Mucosa of rectum (tissue), 2 donors: Measurements from ENCODE around the gene MMP7.

ENCODE experiments used
- H3K27ac ChIP-seq, 2 donors: one replicate each; pipeline ENCODE4 v1.7.0; 2013; ENCODE audit warnings: inconsistent platforms in 2 of 2, low read depth in 2 of 2, low read length in 2 of 2
- H3K27me3 ChIP-seq, 2 donors: one replicate each; pipeline ENCODE4 v1.7.0; 2013; ENCODE audit warnings: low read length in 2 of 2; ENCODE audit not compliant: control insufficient read depth in 2 of 2, insufficient read depth in 2 of 2
- H3K36me3 ChIP-seq, 2 donors: one replicate each; pipeline ENCODE4 v1.7.0; 2013; ENCODE audit warnings: low read length in 2 of 2; ENCODE audit not compliant: control insufficient read depth in 2 of 2, insufficient read depth in 2 of 2
- H3K4me1 ChIP-seq, 2 donors: one replicate each; pipeline ENCODE4 v1.7.0; 2013; ENCODE audit warnings: low read length in 2 of 2, mild to moderate bottlenecking in 1 of 2; ENCODE audit not compliant: control insufficient read depth in 2 of 2, insufficient read depth in 2 of 2
- H3K4me3 ChIP-seq, 2 donors: one replicate each; pipeline ENCODE4 v1.7.0; 2013; ENCODE audit warnings: low read length in 2 of 2
- H3K9ac ChIP-seq, 2 donors: one replicate each; pipeline ENCODE4 v1.7.0; 2013; ENCODE audit warnings: low read length in 2 of 2, low read depth in 1 of 2, mild to moderate bottlenecking in 1 of 2
- H3K9me3 ChIP-seq, 2 donors: one replicate each; pipeline ENCODE4 v1.7.0; 2013; ENCODE audit warnings: low read length in 2 of 2; ENCODE audit not compliant: control insufficient read depth in 2 of 2
- donor health status: healthy.
- donor health status: Normal muscosa, but diverticular disease.

MMP7 gene, protein sequence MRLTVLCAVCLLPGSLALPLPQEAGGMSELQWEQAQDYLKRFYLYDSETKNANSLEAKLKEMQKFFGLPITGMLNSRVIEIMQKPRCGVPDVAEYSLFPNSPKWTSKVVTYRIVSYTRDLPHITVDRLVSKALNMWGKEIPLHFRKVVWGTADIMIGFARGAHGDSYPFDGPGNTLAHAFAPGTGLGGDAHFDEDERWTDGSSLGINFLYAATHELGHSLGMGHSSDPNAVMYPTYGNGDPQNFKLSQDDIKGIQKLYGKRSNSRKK

GRCh38 chr11:102530558-102530957, at the start of gene MMP7:
Gene MMP7 (minus strand): TSS chr11:102530747. CDS start chr11:102530700, 47 bp downstream.
- H3K4me3 ChIP-seq: no peak within 1 kb of the TSS
- no peak within 1 kb of the TSS for H3K9ac ChIP-seq
- no peaks in the 10 kb centered on the region for H3K9me3 ChIP-seq
- H3K36me3 ChIP-seq: no peaks in the 10 kb centered on the region
- H3K27me3 ChIP-seq: no peaks in the 10 kb centered on the region
- no peak within 1 kb of the TSS for H3K27ac ChIP-seq
- no peaks in the 10 kb centered on the region for H3K4me1 ChIP-seq

DNA sequence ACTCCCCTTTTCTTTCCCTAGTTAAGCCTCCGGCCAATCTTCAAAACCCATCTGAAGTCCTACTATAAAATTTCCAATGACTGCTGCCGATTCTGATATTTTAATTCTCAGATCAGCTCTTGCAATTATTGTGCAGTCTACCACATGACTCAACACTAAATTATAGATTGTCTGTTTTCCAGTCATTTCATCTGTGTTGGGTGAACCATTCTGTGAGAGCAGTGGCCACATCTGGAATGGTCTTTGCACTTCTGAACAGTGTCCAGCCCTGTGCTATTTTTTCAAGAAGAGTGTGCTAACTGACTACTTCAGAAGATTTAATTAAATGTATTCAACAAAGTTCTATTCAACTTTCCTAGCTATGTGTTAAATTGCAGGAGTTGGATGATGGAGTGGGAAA, 47.2 kb upstream of the MMP7 start:
- Histone ChIP-seq H3K9me3 (no peaks in the 10 kb centered on the region), H3K4me1 (peaks cover 0 to 3% of the 10 kb centered on the region in 2 donors), H3K36me3 (no peaks in the 10 kb centered on the region), H3K27ac (no peak overlapping the region), H3K9ac (no peak overlapping the region), H3K27me3 (no peaks in the 10 kb centered on the region), H3K4me3 (no peak overlapping the region)

DNA sequence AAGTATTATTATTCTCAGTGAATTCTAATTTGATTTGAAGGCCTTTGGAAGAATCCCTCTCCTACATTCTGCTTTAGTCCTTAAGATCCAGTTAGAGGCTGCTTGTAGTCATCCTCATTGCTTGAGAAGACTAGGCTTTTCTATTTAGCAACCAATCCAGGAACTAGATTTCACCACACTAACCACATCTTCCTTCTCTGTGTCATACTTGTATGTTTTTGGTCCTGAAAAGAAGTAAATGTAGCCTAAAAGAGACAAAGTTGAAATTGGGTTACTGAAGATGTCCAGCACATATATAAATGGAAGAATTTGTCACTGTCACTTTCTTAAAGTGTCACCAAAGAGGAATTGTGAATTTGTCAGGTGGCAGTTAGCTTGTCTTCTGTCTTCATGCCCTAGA, 46.6 kb upstream of the MMP7 start:
- H3K27me3 ChIP-seq: no peaks in the 10 kb centered on the region
- no peaks in the 10 kb centered on the region for H3K36me3 ChIP-seq
- H3K27ac ChIP-seq: no peak overlapping the region
- no peak overlapping the region for H3K4me3 ChIP-seq
- H3K9me3 ChIP-seq: no peaks in the 10 kb centered on the region
- no peak overlapping the region for H3K9ac ChIP-seq
- H3K4me1 ChIP-seq: peaks cover 0 to 3% of the 10 kb centered on the region in 2 donors

DNA sequence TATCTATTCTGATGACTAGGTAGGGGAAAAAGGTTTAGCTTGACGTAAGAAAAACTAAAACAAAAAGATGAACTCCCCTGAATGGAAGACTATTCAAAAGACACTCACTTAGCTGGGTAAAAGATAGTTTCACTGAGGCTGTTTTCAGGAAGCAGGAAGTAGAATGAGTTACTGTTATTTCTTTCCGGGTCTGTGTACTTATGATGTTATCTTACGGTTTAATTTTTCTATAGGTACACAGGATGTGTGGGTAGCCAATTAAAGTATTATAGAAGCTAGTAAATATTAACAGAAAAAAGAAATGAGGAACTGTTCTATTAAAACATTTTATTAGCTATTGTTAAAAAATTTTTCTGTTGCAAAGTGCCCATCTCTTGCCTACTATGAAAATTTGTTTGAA, 45.8 kb upstream of the MMP7 start:
- no peak overlapping the region for H3K27ac ChIP-seq
- H3K4me3 ChIP-seq: no peak overlapping the region
- peaks cover 0 to 3% of the 10 kb centered on the region in 2 donors for H3K4me1 ChIP-seq
- H3K36me3 ChIP-seq: no peaks in the 10 kb centered on the region
- H3K9ac ChIP-seq: no peak overlapping the region
- no peaks in the 10 kb centered on the region for H3K9me3 ChIP-seq
- H3K27me3 ChIP-seq: no peaks in the 10 kb centered on the region

DNA sequence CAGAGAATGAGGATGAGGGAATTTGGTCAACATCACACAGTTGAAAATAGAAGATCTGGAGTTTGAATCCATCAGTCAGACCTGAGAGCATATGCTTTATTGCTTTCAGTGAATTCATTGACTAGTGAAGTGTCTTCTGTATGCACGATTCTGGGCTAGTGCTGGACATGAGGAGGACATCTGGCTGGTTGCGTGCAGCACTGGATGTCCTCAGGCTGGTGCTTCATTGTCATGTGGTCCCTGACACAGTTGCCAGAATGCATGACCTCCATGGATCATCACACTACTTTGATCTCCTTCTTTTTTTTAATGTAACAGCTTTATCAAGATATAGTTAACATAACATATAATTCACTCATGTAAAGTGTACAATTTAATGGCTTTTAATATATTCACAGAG, 44.5 kb upstream of the MMP7 start:
- H3K4me1 ChIP-seq: peaks cover 0 to 3% of the 10 kb centered on the region in 2 donors
- H3K36me3 ChIP-seq: no peaks in the 10 kb centered on the region
- no peak overlapping the region for H3K9ac ChIP-seq
- no peak overlapping the region for H3K27ac ChIP-seq
- no peaks in the 10 kb centered on the region for H3K9me3 ChIP-seq
- H3K4me3 ChIP-seq: no peak overlapping the region
- no peaks in the 10 kb centered on the region for H3K27me3 ChIP-seq

DNA sequence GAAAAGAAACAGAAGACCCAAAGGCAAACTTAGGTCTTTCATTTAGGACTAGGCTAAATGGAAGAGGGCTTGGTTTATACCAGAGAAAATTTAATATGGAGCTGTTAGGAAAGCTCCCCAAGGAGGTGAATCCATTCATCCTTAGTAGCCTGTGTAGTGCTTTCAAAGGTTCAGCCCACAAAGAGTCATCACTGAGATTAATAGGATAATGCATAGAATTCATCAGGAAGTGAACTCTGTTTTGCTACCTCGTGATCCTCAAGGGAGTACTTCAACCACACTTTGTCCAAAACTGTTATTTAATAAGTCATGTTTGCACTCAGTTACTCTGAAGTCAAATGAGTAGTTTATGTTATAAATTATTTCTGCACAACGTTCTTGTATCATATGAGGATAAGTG, 43.3 kb upstream of the MMP7 start:
- Histone ChIP-seq H3K36me3 (no peaks in the 10 kb centered on the region), H3K4me3 (no peak overlapping the region), H3K27me3 (no peaks in the 10 kb centered on the region), H3K27ac (no peak overlapping the region), H3K9ac (no peak overlapping the region), H3K9me3 (no peaks in the 10 kb centered on the region), H3K4me1 (peaks cover 0 to 3% of the 10 kb centered on the region in 2 donors)

DNA sequence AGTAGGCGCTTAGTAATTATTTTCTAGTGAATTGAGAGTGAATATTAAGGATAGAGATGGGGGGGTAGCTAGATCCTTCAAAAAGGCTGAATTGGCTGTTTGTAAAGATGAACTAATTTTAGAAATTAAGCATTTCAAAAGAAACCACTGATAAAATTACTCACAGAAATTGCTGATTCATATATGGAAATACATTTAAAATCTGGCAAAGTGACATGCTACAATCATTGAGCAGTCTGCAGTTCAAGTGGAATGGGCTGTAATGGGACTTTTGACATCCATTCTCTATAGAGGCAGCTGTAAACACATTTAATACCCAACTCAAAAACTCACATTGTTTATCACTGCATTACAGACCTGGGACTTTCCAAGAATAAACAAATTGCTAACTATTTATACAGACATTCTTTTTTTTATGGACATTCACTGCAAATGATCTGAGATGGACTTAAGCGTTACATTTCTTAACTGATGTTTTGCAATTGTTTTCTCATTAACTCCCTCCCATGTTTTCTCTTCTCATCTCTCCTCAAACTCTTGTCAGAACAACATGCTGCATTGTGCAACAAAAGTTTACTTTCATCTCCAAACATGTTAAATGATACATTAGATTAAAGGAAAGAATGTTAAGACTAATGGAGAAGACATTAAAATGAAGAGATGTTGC, 42.1 kb upstream of the MMP7 start:
- Histone ChIP-seq H3K4me3 (no peak overlapping the region), H3K36me3 (no peaks in the 10 kb centered on the region), H3K9ac (no peak overlapping the region), H3K27ac (no peak overlapping the region), H3K27me3 (no peaks in the 10 kb centered on the region), H3K4me1 (peaks cover 0 to 3% of the 10 kb centered on the region in 2 donors), H3K9me3 (no peaks in the 10 kb centered on the region)

DNA sequence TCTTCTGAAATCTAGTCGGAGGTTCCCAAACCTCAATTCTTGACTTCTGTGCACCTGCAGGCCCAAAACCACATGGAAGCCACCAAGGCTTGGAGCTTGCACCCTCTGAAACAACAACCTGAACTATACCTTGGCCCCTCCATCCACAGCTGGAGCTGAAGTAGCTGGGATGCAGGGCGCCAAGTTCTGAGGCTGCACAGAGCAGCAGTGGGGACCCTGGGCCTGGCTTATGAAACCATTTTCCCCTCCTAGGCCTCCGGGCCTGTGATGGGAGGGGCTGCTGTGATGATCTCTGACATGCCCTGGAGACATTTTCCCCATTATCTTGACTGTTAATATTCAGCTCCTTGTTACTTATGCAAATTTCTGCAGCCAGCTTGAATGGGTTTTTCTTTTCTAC, 38.3 kb upstream of the MMP7 start:
- Histone ChIP-seq H3K27ac (no peak overlapping the region), H3K9me3 (no peaks in the 10 kb centered on the region), H3K36me3 (no peaks in the 10 kb centered on the region), H3K27me3 (no peaks in the 10 kb centered on the region), H3K4me3 (no peak overlapping the region), H3K9ac (no peak overlapping the region), H3K4me1 (no peaks in the 10 kb centered on the region)

- no peaks in the 10 kb centered on the region for H3K9me3 ChIP-seq
- no peaks in the 10 kb centered on the region for H3K4me1 ChIP-seq
- H3K36me3 ChIP-seq: no peaks in the 10 kb centered on the region
- no peak overlapping the region for H3K9ac ChIP-seq
- H3K4me3 ChIP-seq: no peak overlapping the region
- no peaks in the 10 kb centered on the region for H3K27me3 ChIP-seq
- H3K27ac ChIP-seq: no peak overlapping the region
Measured at GRCh38 chr11:102566112-102566511, 35.6 kb upstream of the MMP7 start.

- Histone ChIP-seq H3K9ac (no peak overlapping the region), H3K36me3 (no peaks in the 10 kb centered on the region), H3K27me3 (no peaks in the 10 kb centered on the region), H3K4me3 (no peak overlapping the region), H3K4me1 (no peaks in the 10 kb centered on the region), H3K9me3 (no peaks in the 10 kb centered on the region), H3K27ac (no peak overlapping the region)
Measured at GRCh38 chr11:102564110-102564509, 33.6 kb upstream of the MMP7 start.
